ENCODE results near the gene CCDC188.

CCDC188 gene

DNA sequence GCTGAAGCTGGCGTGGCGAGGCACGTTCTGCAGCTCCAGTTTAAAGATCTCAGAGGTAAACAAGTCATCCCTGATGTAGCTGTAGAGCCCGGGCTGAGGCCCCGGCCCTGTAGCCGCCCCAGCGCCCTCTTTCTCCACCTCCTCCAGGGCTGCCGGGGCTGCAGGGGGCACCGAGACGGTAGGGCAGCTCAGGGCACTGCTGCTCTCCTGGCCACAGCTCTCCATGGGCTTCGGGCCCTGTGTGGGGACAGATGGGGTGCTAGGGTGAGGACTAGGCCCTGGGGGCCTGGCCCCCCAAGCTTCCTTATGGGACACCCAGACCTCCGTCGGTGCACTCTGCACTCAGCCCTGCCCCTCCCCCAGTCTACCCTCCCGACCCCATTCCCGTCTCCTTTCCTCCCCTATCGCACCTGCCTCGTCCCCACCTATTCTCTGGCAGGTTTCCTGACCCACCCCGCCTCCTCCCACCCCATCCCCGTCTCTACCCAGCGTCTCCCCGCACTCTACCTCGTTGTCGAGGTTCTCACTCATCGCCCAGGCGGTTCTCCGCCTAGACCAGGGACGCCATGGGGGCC lies 34.4 kb downstream of the CCDC188 start:
- no peak for DNase-seq

DNA sequence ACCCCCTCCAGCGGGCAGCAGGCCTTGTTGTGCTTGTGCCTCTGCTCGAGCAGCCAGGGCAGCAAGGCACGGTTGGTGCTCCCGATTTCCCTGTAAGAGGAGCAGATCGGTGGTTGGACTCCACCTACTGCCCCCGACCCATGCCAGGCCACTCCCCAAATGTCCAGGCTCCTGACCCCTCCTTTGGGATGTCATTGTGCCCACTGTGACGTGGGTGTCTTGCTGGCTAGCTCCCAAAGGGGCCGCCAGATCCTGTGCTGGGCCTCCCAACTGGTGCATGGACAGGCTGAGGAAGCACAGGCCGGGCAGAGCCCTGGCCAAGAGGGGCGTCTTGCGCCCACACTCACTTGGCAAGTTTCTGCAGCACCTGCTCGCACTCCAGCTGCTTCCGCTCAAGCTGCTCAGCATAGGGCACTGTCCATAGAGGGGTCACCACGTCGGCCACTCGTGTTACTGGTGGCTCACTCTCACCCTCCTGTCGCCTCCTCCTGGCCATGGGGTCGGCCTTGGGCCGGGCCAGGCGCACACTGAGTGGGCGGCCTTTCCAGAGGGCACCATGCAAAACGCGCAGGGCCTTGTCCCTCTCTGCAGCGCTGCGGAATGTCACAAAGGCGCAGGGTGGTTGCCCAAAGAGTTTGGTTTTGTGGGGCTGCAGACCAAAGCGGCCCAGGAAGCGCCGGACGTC lies 35.0 kb downstream of the CCDC188 start, which contains the start of gene RANBP1:
Gene RANBP1, plus strand, starts transcription at position 414 of the 685 bp plus-strand sequence. Its CDS starts 81 bp downstream, at position 495.
- DNase-seq: no peak

DNA sequence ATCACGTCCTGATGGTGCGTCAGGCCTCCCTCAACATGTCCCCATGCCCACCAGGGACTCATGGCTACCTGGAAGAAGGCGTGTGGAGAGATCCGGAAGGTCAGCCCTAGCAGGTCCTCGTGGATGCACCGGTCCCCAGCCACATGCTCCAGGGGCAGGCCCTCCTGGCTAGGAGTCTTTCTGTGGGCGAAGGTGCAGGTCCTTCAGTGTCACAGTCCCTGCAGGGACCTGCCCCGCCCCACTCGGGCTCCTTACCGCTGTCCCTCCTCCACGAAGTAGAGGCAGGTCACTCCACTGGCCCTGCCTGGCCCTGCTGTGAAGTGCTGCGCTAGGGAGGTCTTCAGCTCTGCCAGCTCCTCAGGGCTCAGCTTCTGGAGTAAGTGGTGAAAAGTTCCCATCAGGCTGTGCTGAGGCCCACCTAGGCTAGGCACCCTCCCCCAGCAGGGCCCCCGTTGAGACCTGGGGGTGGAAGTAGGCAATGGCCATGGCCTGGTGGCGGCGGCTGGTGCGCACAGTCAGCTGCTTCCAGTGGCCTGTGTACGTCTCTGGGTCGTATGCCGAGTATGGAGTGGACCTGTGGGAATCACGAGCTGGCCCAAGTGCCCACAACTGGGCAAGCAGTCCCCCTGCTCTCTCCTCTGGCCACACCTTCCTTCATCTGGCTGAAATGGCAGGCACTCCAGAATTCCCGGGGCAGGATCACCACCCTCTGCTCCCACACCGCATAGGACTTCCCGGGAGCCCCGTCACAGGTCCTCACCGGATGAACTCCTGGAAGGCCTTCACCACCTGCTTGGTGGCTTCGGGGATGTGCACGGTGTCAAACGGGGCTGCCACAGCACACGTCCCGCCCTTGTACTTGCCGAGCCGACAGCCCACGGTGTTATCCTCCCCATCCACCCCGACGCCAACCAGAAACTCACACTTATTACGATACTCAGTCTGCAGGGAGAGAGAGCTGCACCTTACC lies 36.1 kb downstream of the CCDC188 start:
- DNase-seq: no peak

DNA sequence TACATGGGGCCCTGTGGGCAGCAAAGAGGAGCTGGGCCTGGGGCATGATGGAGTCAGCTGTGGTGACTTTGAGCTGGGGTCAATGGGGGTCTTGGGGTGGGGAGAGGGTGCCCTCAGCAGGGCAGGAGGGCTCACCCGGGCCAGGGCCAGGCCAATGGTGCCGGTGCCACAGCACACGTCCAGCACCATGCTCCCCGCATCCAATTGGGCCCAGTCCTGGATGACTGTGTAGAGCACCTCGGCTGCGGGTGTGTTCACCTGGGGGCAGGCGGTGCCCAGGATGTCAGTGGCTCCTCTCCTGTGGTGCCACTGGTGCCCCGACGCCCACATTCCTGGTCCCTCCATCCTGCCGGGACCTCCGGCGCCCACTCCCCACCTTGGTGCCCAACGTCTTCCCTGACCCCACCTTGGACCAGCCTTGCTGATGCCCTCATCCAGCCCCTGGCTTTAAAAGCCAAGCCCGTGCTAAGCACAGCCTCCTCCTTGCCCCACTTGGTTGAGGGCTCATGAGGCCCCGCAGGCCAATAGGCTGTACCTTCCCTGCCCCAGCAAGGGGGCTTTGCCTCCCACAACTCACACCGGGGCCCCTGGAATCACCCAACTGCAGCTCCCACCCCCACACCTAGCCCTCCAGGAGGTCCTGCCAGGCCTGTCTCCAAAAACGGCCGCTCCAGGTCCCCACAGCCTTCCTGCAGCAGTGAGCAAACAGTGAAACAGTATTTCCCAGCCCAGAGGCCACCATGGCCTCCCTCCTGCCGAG lies 37.1 kb downstream of the CCDC188 start:
- DNase-seq: no peak

DNA sequence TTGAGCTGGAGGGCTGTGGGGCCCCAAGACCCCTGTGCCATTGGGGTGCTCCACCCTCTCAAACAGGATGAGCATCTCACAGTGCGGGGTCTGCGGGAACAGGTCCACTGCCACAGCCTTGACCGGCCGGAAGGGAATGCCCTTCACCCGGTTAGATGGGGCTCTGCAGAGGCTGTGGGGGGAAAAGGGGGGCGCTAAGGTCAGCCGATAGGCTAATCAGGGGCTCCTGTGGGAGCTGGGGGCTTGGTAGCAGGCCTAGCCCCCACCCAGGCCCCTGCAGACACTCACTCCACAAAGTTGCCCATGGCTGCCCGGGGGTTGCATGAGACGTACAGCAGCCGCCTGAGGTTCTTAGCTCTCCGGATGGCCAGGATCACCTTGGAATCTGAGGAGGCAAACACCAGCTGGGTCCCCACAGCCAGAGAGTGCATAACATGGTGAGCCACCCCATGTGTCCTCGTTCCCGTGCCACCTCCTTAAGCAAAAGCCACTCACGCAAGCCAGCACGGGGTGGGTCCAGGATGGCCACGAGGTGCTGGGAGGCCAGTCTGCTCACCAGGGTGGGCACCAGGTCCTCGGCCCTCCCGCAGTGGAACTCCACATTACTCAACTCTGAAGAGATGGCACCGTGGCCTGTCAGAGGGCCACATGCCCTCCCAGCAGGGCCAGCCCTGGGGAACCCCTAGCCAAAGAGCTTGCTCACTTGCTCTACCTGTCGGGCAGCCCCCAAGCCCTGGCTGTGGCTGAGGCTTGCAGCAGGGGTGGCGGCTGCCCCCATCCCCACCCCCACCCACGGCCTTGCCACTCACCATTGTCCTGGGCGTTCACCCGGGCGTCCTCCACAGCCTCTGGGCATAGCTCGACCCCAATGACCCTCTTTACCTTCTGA lies 38.0 kb downstream of the CCDC188 start:
- DNase-seq: no peak

DNA sequence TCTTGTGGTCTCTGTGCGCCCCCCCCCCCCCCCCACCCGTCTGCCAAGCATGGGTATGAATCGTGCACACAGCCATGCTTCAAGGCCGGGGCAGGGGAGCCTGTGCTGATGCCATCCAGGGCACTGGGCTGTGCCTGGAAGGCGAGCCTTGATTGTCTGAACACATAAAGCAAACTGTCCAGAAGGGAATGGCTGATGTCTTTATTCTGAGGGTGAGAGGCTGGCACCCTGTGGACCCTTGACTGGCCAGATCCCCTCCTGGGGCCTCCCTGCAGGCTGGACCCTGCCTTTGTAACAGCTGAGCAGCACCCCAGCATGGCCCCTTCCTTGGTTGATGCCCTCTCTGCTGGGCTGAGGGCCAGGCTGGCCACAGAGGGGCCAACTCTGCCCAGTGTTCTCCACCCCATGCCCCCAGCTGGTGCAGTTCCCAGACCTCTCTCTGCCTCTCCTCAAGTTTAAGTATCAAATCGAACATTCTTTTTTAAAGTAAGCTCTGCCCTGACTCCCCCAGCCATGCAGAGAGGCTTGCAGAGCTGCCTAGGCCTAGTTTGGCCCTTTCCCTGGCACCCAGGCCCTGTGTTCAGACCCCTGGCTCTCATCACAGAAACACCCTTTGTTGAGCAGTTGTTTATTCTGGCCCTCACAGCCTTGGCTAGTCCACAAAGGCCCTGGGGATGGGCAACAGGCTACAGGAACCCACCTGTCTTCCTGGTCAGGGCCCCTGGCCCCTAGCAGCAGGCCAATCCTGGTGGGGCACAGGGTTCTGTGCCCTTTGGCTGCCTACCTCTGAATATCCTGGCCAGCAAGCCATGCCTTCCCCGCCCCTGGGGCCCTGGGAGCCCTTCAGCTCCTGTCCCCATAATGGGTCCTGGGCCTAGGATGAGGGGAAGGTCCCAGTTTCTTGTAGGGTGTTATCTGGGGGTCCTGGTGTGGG lies 38.9 kb downstream of the CCDC188 start:
- no peak for DNase-seq

DNA sequence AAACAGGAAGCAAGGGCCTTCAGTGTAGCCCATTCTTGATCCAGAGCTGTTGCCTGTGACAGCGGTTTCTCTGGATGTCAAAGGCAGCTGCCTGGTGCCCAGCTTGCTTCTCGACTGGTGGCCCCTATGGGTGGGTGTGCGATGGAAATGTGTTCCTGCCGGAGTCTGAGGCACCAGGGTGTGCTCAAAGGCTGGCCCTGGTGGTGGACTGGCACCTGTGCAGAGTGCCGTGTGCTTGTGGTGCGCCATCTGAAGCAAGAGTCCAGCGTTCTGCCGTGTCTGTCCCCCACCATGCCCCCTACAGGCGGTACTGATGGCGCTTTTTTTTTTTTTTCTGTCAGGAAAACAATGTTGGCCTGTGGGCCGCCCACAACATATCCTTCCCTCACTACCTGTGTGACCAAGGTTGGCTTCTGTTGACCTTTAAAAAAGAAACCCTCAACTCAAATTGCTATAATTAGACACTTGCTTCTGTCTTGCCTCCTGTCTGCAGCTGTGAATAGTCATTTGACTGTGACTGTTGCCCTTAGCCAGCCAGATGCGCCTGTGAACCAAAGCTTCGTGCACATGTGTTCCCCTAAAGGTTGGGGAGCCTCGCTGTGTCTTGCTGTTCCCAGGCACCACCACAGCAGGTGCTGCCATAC lies 39.7 kb downstream of the CCDC188 start:
- no peak for DNase-seq

DNA sequence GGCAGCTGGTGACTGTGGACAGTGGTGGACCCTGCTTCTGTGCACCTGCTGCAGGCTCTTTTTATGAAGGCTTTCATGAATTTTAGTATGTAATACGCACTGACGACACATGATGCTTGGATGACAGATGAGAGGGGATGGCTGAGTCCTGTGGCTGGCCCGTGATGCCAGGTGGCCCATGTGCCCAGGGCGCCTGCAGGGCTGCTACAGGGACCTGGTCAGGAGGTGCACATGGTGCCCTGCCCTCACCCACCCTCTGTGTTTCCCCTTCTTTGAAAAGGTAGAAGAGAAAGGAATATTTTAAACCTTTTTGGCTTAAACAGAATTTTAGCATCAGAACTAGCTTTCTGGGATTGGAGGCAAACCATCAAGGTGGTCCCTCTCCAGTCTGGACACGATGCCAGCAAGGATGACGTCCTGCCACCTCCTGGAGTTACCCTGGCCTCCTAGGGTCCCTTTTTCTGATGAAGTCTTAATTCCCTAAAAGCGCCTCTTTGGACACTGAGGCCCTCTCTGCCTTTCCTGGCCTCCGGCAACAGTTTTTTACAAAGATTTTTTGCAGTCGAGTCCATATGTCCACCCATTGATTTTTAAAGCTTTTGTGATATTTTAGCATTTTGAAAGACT lies 40.4 kb downstream of the CCDC188 start:
- no peak for DNase-seq

DNA sequence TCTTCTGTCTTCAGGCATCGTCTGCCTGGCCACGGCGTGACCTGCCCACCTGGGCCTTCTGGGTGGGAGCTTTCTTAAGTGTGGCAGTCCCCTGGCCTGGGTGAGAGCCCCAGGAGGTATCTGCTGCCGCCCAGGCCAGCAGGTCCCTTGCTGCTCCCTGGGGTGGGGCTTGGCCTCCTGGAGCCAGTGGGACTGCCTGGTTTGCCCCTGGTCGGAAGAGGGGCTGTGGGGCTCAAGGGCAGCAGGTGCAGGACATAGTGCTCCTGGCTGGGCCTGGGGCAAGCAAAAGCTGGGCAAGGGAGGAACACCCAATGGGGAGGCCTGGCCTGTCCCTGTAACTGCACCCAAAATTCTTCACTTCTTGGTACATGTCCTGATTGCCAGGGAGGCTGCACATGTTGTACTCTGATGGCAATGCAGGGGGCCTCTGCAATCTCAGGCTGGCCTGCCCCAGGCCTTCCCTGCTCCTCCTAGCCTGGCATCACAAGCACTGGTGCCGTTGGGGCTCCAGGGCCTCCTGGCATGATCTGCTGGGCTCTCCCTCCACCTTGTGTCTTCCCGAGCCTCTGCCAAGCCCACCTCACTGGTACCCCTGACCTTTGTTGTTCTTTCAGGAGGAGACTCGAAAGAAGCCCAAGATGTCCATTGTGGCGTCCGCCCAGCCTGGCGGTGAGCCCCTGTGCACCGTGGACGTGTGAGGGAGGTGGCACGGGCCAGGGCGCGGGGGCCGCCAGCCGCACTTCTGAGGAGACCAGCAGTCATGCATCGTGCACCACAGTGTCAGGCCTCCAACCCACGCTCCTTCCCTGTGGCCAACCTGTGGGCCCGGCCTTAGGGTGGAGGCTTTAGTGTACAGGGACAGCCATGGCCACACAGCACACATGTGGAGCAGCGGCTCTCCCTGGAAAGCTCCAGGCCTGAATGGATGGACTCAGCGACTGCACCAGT lies 41.2 kb downstream of the CCDC188 start:
- DNase-seq: no peak

DNA sequence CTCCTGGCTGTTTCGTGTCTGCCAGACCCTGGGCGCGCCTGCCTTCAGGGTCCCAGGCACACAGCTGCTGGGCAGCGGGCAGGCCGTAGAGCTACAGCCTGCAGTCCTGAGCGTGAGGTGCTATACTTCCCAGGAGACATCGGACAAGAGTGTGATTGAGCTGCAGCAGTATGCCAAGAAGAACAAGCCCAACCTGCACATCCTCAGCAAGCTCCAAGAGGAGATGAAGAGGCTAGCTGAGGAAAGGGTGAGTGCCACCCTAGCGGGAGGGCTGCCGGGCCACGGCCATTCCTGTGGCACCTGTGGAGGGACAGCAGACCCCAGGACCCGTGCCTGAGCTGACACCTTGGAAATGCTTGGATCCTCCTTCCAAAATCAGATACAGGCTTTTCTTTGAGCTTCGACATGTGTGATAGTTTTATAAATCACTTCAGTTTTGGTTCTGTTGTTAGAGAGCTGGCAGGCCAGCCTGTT lies 42.1 kb downstream of the CCDC188 start:
- DNase-seq: no peak

DNA sequence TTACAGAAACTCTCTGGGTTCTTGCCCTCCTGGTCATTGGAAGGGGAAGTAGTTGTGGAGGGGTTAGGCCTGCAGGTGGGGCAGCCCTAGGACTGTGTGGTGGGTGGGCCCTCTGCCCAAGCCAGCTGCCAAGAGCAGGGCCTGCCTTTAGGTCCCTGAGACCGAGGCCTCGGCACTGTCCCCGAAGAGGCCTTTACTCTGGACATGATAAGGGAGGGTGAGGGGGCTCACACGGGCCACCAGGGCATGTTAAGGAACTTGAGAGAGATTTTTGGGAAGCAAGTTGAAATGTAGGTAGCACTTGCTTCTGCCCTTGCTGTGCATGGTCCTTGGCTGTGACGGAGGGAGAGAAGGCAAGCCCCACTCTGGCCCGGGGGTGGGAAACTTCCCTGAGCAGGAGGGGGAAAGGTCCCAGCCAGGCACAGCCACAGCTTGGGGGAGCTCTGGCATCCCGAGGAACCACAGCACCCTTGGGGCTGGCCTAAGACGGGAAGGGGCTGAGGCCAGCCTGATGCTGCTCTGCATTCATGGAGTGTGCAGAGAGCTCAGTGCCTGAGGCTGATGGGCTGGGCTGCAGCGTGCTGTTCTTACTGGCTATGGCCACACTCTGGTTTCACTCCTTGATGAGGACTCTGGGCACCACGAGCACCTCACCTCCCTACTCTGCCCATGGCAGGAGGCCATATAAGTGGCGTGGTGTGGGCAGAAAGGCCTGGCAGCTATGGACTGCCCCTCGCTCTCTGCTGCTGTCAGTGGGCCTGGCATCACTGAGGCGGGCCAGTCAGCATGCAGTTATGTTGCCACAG lies 42.7 kb downstream of the CCDC188 start:
- DNase-seq: no peak

DNA sequence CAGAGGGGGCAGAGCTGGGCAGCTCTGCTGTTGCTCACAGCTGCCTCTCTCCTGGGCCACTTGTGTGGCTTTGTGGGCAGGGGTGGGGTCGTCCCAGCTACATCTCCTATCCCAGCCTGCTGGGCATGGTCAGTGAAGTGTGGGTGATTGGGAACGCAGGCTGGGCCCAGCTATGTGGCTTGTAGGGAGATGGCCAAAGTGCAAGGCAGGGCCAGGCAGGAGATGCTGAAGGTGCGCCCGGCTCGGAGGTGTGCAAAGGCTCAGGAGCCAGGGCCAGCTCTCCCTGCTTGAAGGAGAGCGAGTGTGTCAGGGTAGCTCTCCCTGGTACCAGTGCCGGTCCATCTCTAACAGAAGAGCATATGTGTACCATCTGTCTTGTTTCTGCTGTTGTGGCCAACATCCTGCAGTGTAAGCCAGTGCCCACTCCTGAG lies 43.4 kb downstream of the CCDC188 start:
- no peak for DNase-seq

DNA sequence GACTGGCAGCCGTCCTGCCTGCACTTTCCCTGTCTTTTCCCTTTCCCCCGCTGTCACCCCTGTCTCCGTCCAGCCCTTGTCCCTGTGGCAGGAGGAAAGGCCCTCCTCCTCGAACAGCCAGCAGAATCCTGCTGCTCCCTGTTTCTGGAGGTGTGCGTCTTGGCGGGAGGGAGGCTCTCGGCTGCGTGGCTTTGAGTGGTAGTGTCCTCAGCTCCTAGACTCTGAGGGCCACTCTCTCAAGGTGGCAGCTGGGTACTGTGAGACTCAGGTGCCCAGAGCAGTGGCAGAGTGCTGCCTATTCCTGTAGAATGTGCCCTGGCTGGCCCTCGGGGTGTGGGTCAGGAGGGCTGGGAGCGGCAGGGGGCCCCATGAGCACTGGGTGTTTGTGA lies 44.0 kb downstream of the CCDC188 start:
- DNase-seq: no peak

DNA sequence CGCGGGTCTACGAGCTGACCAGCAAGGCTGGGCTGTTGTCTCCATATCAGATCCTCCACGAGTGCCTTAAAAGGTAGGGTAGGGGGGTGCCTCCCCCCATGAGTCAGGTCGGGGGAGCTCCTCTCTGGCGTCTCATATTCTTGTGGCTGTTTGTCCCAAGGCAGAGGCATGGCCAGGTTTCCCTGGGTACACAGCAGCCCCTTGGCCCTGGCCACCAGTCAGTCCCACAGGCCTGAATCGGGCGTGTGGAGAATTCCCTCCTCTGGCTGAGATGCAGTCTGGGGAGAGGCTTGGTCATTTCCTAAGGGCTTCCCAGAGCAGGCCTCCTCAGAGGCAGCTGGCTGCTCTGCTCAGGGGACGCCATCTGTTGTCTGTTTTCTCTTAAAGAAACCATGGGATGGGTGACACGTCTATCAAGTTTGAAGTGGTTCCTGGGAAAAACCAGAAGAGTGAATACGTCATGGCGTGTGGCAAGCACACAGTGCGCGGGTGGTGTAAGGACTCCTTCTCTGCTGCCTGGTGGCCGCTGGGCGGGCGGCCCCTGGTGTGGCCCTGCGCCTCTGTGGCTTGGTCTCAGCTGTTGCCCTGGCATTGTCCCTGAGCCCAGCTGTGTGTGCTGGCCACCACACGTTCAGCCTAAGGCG lies 44.5 kb downstream of the CCDC188 start:
- DNase-seq: no peak

DNA sequence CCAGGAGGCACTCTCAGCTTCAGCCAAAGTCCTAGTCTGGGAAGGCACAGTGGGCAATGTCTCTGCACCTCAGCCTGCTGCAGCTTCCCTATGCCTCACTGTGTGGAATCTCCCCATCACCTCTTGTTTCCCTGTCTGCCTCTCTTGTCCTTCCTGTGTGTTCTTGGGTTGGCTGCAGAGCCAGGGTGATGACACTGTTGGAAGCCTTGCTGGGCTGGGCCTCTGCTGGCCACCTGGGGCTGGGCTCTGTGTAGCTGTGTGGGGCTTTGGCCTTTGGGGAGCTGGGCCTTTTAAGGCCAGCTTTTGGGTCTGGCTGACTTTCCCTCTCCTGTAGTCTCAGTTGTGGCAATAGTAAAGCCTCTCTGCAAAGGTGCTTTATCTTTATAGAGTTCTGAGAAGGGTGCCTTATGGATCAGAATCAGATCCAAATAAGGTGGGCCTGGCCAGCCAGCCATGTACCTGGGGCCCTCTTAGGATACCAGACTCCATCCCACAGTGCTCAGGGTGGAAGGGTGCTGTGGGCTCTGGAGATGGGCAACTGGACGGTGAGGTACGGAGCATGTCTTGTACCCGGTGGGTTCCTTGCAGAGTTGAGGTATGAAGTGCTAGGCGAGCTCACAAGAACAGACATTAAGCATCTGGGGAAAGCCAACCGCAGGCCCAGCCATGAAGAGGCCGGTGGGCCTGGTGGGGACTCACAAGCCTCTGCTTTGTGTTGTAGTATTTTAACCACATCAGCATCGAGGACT lies 45.2 kb downstream of the CCDC188 start:
- DNase-seq: no peak

DNA sequence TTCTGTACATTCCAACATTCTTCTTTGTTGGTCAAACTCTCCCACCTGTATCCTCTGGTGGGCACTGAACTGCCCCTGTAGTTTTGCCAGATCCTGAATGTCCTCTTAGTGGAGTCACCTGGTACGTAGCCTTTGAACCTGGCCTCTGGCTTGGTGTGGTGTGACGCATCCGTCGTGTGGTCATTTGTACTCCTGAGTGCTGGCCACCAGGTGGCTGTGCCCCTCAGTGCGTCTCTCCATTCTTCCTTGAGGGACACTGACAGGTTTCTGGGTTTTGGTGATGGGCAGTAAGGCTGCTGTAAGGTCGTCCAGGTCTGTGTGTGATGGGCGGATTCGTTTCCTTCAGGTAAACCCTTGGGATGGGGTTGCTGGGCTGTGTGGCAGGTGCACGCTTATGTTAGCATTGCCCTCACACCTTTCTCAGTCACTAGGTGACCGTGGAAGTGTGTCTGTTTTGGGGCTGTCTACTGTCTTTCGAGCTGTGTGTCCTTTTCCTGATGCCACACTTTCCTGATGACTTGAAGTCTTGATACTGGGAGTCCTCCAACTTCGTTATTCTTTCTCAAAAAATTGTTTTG lies 48.6 kb downstream of the CCDC188 start:
- no peak for DNase-seq
